HG02981 (cell line): Measurements from ENCODE around the gene TRABD2B.

Experiments used
- ATAC-seq: cut with Tn5 transposase; IDR thresholded peaks from one replicate; pipeline ENCODE4 v1.9.1; 2021; ENCODE audit warnings: mild to moderate bottlenecking, moderate library complexity; ENCODE audit not compliant: unreplicated experiment

Gene TRABD2B

DNA sequence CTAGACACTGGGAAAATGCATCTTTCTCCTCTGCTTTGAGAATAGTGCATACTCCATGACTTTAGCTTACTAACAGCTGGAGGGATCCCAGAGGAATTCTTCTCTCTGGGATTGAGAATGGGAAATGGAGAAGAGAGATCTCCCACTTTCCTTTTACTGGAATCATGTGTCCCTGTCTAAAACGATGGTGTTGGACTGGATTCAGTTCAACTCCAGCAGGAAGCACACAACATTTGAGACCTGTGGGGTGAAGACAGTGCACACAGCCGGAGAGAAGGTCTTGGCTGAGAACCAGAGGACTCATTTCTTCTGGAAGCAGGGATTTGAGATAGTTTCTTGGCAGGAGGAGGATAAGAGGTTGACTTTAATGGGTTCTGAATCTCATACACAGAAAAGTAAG lies 58.7 kb downstream of the TRABD2B start:
- no peak for ATAC-seq

- no peak for ATAC-seq
These were observed 59.5 kb downstream of the TRABD2B start for GRCh38 chr1:47937586-47938254.

DNA sequence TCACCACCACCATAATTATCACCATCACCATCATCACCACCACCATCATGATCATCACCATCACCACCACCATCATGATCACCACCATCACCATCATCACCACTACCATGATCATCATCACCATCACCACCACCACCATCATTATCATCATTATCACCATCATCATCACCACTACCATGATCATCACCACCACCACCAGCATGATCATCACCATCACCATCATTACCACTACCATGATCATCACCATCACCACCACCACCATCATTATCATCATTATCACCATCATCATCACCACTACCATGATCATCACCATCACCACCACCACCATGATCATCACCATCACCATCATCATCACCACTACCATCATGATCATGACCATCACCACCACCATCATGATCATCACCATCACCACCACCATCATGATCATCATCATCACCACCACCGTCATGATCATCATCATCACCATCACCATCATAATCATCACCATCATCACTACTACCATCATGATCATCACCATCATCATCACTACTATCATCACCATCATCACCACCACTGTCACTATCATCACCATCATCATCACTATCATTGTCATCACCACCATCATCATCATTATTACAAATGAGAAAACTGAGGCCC lies 60.2 kb downstream of the TRABD2B start:
- ATAC-seq, result no peak

DNA sequence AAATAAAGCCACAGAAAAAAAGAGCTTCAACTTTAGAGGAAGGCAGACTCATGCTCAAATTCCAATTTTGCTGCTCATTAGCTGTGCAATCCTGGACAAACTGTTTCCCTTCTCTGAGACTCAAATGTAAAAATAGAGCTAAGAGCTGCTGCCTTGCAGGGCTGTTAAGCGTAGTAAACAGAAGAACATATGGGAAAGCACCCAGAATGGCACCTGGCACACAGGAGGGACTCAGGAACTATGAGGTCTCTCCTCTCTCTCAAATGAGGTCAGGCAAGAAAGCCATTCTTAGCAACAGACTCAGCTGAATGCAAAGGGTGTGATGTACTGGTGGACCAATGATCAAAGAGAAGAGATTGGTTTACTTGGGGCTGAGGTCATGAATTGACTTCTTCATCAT lies 61.3 kb downstream of the TRABD2B start:
- no peak for ATAC-seq

DNA sequence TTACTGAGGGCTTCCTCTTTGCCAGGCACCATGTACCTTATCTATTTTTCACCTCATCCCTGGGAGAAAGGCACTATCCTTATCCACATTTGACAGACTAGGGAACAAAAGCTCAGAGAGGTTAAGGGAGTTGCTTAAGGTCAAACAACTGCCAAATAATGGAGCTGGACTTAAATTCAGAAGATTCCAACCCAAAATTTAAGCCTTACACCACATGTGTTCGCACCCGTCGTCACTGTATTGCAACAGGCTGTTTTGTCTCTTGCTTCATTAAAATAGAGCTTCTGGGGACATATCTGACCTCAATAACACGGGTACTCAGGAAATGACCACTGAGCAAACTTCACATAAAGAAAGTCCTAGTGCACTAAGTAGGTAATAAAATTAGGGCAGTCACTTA lies 62.0 kb downstream of the TRABD2B start:
- no peak for ATAC-seq

DNA sequence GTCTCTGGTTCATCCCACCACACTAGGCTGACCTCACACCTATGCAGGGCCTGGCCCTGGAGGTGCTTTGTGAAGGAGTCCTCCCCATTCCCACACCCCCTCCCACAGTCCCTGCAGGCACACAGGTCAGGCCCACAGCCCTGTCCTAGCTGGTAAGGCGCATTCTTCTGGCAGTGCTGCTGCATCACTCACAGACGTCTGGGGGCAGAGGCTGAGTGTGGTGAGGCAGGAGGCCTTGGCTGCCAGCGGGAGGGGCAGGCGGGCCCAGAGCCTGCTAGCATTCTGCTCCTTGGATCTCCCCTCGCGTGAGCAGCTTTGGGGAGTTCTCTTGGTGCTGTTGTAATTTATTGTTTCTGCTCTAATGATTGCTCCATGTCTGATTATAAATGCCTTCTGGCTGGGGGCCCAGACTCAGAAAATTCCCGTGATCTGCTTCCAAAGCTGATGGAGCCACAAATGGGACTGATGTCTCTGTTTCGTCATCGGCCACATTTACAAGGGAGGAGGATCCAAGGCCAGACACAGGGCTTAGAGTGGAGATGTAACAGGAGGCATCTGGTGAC lies 62.9 kb downstream of the TRABD2B start:
- no peak for ATAC-seq

GRCh38 chr1:47932743-47933142 lies 64.4 kb downstream of the TRABD2B start:
- no peak for ATAC-seq

DNA sequence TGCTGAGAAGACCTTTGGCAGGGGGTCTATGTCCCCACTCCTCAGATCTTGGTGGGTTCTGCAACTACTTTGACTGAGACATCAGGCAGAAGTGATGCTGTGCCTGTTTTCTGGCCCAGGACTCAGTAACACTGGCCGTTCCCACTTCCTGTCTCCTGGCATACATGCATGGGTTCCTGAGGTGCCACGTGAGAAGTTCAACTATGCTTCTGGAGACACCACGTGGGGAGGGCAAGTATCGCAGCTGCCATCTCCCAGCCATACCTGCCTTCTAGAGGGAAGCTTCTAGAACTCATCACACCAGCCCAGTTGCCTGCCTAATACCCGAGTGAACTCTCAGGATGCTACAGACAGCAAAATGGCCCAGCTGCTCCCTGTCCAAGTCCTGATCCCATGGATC lies 65.8 kb downstream of the TRABD2B start:
- no peak for ATAC-seq

GRCh38 chr1:47930210-47930840 lies 66.9 kb downstream of the TRABD2B start:
- ATAC-seq, result no peak

DNA sequence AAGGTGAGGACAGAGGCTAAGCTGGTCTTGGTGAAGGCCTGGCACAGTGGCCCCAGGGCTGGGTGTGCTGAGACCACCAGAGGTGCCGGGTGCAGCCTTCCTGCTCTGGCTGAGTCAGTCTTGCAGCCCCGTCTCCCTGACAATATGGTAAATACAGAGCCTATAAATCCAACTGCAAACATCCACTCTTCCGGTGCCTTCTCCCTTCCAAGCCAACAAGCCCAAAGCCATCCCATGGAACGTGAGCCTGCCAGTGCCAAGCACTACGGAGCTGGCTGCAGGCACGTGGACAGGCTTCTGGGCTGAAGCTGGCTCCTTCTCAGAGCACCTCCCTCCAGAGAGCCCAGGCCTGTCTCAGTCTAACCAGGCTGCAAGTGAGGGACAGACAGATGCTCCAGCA lies 70.0 kb downstream of the TRABD2B start:
- no peak for ATAC-seq

DNA sequence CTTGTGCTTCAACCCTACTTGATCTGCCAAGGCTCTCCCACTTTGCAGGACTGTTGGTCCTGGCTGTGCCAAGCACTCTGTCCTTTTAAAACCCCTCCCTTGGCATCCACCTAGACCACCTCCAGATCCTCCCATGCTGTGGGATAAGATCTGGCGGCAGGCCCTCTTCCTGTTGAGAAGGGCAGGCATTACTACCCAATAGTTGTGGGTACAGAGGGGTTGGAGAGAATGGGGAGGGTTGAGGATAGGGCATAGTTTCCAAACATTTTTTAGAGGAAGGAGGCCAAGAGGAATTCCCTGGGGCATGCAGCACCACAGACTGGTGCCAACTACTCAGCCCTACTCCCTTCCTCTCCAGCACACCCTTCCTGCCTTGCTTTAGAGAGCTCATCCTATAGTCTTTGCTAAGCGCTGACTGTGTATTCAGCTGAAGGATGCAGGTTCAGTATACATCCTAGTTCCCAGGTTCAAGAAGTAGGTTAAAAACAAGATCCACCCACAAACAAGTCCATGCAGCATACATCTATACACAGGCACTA lies 70.7 kb downstream of the TRABD2B start:
- ATAC-seq, result no peak

DNA sequence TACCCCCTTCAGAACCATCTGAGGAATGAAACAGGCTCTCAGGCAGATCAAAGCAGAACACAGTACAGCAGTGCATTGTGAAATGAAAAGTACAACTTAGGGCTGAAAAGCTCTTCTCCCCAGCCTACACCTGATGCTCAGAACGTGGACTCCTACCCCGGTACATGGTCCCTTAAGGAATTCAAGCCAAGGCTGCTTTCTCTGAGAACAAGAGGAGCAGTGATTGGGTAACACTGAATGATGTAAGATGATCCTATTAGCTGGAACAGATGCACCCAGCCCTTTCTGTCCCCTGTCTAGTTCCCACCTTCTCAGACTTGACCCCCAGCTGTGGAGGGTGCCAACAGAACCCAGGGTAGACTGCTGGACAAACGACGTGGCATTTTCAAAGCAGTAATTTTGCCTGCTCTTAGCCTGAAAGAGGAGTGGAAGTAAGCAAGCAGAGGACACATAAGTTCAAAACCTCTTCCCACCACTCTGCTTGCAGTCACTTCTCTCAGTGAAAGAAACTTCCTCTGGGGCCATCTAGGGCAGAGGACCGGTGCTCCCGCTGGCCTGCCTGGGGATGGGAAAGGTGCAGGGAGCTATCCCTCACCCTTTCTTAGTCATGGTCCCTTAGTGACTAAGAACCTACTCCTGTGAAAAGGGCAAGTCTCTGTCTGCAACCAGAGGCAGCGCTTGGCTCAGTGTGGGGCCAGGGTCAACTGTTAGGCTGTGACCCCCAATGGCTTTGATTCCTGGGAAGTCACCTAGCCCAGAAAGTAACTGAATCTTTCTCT lies 72.7 kb downstream of the TRABD2B start:
- no peak for ATAC-seq

GRCh38 chr1:47921935-47922415 lies 75.2 kb downstream of the TRABD2B start:
- ATAC-seq, result no peak

DNA sequence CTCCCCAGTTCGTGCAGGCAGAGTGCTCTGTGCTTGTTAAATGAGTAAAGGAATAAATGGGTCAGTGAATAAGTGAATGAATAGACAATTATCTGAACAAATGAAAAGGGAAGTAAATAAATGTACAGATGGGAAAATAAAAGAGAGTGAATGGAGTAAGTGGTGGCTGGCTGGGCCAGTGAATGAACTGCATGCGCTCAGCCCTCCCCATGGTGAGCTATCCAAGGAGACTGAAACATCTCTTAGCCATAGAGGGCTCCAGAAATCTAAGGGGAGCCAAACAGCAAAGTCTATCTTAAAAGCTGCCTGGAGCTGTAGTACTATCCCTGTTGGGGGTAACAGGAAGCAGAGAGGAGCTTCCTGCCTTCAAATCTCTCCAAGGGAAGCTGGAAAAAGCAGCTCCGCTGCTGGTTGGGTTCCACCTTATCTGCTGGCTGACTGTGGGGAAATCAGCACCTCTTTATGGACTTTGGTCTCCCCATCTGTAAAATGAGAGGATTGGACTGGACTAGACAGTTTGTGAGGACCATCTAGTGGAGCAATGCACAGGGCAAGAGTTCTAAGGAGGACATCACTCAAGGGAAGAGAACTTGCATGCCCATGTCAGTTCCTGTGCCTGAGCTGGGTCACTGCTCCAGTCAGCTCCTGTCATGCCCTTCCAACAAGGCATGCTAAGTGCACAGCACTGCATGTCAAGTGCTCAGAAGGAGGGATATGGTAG lies 77.9 kb downstream of the TRABD2B start:
- ATAC-seq, result no peak

GRCh38 chr1:47918257-47918867 lies 78.8 kb downstream of the TRABD2B start:
- ATAC-seq, result no peak

DNA sequence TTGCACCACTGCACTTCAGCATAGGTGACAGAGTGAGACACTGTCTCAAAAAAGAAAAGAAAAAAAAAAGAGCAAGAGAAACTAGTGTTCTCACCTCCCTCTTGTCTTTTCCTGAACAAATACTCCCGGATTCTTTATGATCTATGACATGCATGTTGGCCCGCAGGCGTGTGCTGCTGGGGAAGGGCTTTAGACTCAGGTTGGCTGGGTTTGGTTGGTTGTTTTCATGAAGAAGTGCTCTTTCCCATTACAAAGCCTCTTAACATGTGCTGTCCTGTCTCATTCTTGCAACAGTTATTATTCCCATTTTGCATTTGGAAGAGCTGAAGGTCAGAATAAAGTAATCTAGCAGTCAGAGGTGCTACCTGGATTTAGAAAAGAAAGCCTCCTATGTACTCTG lies 79.5 kb downstream of the TRABD2B start:
- no peak for ATAC-seq

DNA sequence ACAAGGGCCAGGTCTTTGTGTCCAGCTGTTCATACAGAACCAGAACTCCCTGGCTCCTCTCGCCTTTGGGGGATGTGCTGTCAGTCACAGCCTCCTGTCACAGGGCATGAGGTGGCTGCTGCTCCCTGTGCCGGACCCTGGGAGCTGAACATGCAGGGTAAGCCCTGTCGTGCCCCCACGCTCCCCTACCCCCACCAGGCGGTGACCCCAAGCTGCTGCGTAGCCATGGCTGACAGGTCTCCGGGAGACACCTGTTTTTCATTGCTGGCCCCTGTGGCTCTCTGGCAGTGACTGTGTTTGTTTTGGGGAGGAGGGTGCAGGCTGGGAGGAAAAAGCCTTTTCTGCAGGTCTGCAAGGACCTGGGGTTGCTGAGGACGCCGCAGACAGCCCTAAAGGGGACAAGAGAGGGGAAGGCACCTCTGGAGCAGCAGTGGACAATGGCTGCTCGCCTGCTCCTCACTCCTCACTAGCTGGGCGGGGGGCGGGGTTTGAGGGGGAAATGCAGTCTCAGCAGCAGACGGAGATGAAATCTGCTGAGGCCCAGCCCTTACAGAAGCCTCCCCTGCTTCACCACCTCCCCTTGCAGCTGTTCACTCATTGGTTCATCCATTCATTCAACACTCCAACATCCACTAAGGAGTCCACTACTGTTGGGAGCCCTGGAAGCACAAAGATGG lies 81.4 kb downstream of the TRABD2B start:
- ATAC-seq, result no peak

- no peak for ATAC-seq
These were observed 82.1 kb downstream of the TRABD2B start for GRCh38 chr1:47914952-47915676.
